ENCODE data around the gene ITGA2B. TPM values are rescaled to one million over a fixed set of nuclear protein-coding genes. Genes with fewer than 3 reads are reported as not detected.
"Not testable (repeated sequence)": the region's sequence is repeated elsewhere in the genome, so short reads cannot be mapped to it uniquely, and the experiment has no call there.

Gene ITGA2B
- total RNA-seq, 1 experiment from 2014 or later, result 7.6 TPM

GRCh38 chr17:44394112-44394511 is 4.7 kb upstream of the ITGA2B start:
- not testable (repeated sequence) for DNase-seq (ENCODE audit: extremely low read depth, low read depth)

- DNase-seq (ENCODE audit: extremely low read depth, low read depth), result peak; percentile 80
Measured at GRCh38 chr17:44390250-44390870, 911 bp upstream of the ITGA2B start.

- DNase-seq (ENCODE audit: extremely low read depth, low read depth), result no peak
Measured at GRCh38 chr17:44389723-44390202, 314 bp upstream of the ITGA2B start.

- DNase-seq (ENCODE audit: extremely low read depth, low read depth), result no peak
Measured at GRCh38 chr17:44387804-44388203, 1.6 kb downstream of the ITGA2B start.

- DNase-seq (ENCODE audit: extremely low read depth, low read depth), result no peak
Measured at GRCh38 chr17:44386182-44386525, 3.3 kb downstream of the ITGA2B start.

DNA sequence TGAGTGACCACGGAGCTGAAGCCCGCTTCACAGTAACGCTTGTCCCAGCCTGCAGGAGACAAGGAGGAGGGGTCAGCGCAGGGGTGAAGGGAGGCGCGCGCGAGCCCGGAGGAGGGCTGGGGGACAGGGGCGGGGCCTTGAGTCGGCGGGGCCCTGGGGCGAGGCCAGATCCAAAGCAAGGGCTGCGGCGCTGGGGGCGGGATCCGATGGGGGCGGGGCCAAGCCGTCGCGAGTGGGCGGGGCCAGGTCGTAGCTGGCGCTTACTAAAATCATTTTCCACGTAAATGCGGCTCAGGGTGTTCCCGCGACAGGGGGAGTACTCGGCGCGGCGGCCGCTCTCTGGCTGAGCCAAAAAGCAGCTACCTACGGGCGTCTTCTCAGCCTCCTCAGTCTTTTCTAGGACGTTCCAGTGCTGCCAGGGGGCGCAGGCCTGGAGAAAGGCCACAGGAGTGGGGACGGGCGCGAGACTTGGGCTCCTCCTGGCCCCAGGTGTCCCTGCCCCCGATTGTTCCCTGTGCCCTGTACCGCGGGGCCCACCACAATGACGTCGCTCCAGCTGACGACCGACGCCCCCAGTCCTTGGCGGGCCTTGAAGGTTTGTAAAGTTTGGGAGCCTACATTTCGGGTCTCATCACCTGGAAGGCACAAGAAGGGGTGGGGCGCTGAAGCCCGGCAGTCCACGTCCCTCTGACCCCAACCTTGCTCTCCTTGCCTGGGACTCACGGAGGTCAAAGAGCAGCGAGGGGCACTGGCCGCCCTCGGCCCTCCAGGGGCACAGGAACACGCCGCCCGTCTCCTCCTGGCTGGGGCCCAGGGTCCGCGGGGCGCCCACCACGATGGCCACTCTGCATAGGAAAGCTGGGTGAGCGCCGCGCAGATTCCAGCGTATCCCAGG is 3.9 kb downstream of the ITGA2B start:
- DNase-seq (ENCODE audit: extremely low read depth, low read depth), result peak; percentile 67

DNA sequence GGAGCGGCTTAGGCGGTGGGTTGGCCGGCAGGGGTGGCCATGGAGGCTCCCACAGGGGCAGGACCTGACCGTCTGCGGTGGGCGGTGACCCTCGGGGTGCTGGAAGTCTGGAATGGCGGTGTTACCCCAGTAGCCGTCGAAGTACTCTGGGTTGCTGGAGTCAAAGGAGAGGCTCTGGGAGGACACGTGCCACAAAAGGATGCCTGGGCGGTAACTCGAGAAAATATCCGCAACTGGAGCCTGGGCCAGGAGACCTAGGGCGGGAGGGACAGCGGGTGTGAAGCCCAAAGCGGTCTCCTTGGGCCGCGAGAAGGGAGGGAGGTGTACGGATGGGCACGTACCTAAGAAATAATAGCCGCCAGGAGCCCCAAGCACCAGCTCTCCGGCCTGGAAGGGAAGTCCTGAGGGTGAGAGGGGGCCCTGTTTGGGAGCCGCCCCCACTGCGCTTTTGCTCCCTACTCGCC is 4.6 kb downstream of the ITGA2B start:
- no peak for DNase-seq (ENCODE audit: extremely low read depth, low read depth)

DNA sequence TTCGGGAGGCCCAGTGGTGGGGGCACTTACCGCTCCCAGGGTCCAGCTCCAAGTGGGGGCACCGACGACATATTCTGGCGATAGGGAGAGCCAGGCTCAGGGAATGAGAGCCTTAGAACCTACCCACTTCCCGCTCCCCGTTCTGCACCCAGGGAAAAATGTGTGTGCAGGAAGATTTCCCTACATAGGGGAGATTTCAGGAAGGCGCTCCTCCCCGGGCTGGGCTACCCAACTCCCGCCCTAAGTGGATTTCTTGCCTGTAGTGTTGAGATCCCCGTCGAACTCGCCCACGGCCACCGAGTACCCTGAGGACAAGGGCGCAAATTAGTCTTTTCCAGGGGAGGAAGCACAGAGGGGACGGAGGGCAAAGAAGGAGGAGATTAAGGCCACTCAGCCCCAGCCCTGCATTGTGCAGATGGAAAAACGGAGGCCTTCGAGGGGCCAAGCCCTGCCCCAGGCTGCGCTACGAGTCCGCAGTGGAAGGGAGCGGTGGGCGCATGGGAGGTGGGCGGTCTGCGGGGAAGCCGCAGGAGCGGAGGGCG is 5.1 kb downstream of the ITGA2B start:
- no peak for DNase-seq (ENCODE audit: extremely low read depth, low read depth)

DNA sequence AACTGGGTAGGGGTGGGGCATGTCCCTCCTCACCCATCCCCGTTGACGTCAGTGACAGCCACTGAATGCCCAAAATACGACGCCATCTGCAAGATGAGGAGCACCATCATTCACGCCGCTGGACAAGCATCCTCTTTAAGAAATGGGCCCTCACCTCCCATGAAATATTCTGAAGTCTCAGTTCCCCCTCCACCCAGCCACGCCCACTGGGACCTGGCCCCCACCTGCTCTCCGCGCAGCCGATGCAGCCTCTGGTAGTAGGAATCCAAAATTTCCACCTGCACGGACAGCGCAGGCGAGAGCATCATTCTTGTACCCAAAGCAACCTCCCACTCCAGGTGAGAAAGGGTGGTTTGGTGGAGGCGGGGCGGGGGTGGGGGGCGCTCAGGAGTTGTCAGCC is 5.6 kb downstream of the ITGA2B start:
- no peak for DNase-seq (ENCODE audit: extremely low read depth, low read depth)

- no peak for DNase-seq (ENCODE audit: extremely low read depth, low read depth)
Measured at GRCh38 chr17:44383363-44383762, 6.1 kb downstream of the ITGA2B start.

- DNase-seq (ENCODE audit: extremely low read depth, low read depth), result no peak
Measured at GRCh38 chr17:44382917-44383316, 6.5 kb downstream of the ITGA2B start.

- no peak for DNase-seq (ENCODE audit: extremely low read depth, low read depth)
Measured at GRCh38 chr17:44381810-44382305, 7.6 kb downstream of the ITGA2B start.

GRCh38 chr17:44380767-44381166 is 8.7 kb downstream of the ITGA2B start:
- no peak for DNase-seq (ENCODE audit: extremely low read depth, low read depth)

DNA sequence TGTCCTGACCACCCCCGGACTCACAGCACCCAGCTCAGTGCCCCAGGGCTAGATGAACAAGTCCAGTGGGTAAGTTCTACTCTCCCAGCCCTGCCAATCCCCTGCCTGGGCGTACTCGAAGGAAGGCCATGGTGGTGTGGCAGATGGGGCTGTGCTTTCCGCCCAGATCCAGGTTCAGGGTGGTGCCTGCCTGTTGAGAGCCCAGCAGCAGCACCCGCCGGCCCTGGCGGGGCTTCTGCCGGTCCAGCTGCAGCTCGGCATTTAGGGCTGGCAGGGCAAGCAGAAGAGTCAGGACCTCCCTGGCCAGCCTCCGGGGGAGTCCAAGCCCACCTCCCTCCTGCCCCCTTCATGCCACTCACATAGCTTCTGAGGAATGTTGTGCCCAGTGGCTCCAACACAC is 9.6 kb downstream of the ITGA2B start:
- DNase-seq (ENCODE audit: extremely low read depth, low read depth), result no peak

DNA sequence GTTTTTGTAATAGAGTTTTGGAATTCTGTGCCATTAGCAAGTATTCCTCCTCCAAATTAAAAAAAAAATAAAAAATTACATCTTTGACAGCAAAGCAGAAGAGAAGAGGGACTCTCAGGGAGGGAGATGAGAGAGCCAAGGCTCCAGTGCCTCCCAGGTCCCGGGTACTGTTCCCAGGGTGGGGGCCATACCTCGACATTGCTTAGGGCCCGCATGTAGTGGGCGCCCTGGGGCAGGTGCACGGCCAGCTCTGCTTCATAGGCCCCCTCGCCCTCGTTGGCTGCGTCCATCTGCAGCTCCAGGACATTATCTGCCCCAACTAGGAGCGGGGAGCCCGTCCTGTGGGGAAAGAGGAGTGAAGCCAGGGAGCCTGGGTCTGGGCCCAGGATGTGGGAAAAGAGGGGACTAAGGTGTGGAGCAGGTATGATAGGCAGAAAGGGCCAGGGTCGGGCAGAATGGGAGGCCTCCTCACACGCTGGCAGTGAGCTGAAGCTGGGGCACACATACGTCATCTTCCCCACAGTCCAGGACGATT is 11.2 kb downstream of the ITGA2B start:
- no peak for DNase-seq (ENCODE audit: extremely low read depth, low read depth)

DNA sequence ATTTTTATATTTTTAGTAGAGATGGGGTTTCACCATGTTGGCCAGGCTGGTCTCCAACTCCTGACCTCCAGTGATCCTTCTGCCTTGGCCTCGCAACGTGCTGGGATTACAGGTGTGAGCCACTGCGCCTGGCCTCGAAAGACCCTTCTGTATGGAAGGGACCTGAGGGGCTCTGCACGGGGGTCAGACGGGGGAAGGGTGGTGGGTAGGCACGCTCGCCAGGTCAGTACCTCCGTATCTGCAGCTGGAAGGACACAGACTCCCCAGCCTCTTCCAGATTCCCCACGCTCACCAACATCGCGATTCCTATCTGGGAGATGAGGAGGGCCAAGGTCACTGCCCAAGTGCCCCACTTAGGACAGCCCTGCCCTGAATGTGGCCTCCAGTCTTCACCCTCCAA is 12.7 kb downstream of the ITGA2B start:
- no peak for DNase-seq (ENCODE audit: extremely low read depth, low read depth)

DNA sequence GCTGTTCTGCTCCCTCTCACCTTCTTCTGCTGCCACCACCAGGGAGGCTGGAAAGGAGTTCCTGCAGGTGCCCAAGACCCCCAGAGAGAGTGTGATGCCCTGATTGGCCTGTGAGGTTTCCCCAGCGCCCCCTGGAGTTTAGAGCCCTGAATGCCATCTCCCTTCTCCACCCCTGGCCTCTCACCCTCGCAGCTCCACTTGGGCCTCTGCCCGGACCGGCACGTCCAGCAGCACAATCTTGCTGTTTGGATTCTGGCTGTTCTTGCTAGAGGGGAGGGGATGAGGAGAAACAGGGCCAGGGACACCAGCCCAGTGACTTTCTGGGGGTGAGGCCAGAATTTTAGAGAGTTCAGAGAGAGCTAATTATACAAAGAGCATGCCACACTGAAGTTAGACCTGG is 13.3 kb downstream of the ITGA2B start:
- DNase-seq (ENCODE audit: extremely low read depth, low read depth), result no peak

GRCh38 chr17:44375196-44376017 is 14.0 kb downstream of the ITGA2B start:
- DNase-seq (ENCODE audit: extremely low read depth, low read depth), result no peak

GRCh38 chr17:44374306-44375195 is 14.9 kb downstream of the ITGA2B start:
- DNase-seq (ENCODE audit: extremely low read depth, low read depth), result no peak
